ENCODE measurements around the gene POLD1. TPM values are rescaled to one million over a fixed set of nuclear protein-coding genes. Genes with fewer than 3 reads are reported as not detected.

The POLD1 gene
- total RNA-seq, 1 donor from 2014 or later: 18.9 TPM

- FAIRE-seq (no peak), DNase-seq (ENCODE audit: low read depth) (no peak)
- H3K27me3 Mint-ChIP-seq (ENCODE audit: low read depth, unreplicated experiment): no peaks in the 10 kb centered on the region
- TF ChIP-seq CTCF (IDR thresholded peaks at IDR 0.05; ENCODE audit: insufficient read depth, low read depth, low read length) (no peak), EZH2 (IDR thresholded peaks at IDR 0.05; ENCODE audit: insufficient read depth, low read length) (no peak)
- no peaks in the 10 kb centered on the region for H3K9me3 ChIP-seq (ENCODE audit: insufficient read depth, low read depth, low read length)
- no peaks in the 10 kb centered on the region for H3K79me2 ChIP-seq (ENCODE audit: insufficient read depth, low read length)
- no peak overlapping the region for H3K4me3 ChIP-seq (ENCODE audit: insufficient read depth, low read depth, low read length)
- no peaks in the 10 kb centered on the region for H3K36me3 ChIP-seq (ENCODE audit: insufficient read depth, low read length)
- H3K9ac ChIP-seq (ENCODE audit: low read length): no peak overlapping the region
- no peak overlapping the region for H3K4me2 ChIP-seq (ENCODE audit: low read length)
- no peak overlapping the region for H3K4me3 Mint-ChIP-seq (ENCODE audit: unreplicated experiment)
- peaks cover 13% of the 10 kb centered on the region for H3K9me3 Mint-ChIP-seq (ENCODE audit: unreplicated experiment)
- no peaks in the 10 kb centered on the region for H3K27me3 ChIP-seq (ENCODE audit: insufficient read depth, low read length)
- H3K4me1 ChIP-seq (ENCODE audit: insufficient read depth, low read length): no peaks in the 10 kb centered on the region
- no peaks in the 10 kb centered on the region for H3K4me1 Mint-ChIP-seq (ENCODE audit: low read depth, unreplicated experiment)
- H3K27ac ChIP-seq (ENCODE audit: low read depth, low read length): no peak overlapping the region
- H2AFZ ChIP-seq (ENCODE audit: low read depth, low read length): no peak overlapping the region
- H3K36me3 Mint-ChIP-seq (ENCODE audit: low read depth, unreplicated experiment): no peaks in the 10 kb centered on the region
- no peaks in the 10 kb centered on the region for H4K20me1 ChIP-seq (ENCODE audit: insufficient read depth, low read length)
- H3K27ac Mint-ChIP-seq (ENCODE audit: unreplicated experiment): no peak overlapping the region
These were observed 69.1 kb downstream of the POLD1 start for GRCh38 chr19:50453243-50453642.

- no peaks in the 10 kb centered on the region for H4K20me1 ChIP-seq (ENCODE audit: insufficient read depth, low read length)
- H3K27ac ChIP-seq (ENCODE audit: low read depth, low read length): no peak overlapping the region
- Mint-ChIP-seq H3K9me3 (ENCODE audit: unreplicated experiment) (peaks cover 10% of the 10 kb centered on the region), H3K27me3 (ENCODE audit: low read depth, unreplicated experiment) (peaks cover 2% of the 10 kb centered on the region), H3K4me3 (ENCODE audit: unreplicated experiment) (no peak overlapping the region), H3K4me1 (ENCODE audit: low read depth, unreplicated experiment) (no peaks in the 10 kb centered on the region), H3K27ac (ENCODE audit: unreplicated experiment) (no peak overlapping the region), H3K36me3 (ENCODE audit: low read depth, unreplicated experiment) (no peaks in the 10 kb centered on the region)
- peaks cover 5% of the 10 kb centered on the region for H3K4me1 ChIP-seq (ENCODE audit: insufficient read depth, low read length)
- TF ChIP-seq CTCF (IDR thresholded peaks at IDR 0.05; ENCODE audit: insufficient read depth, low read depth, low read length): no peak
- TF ChIP-seq EZH2 (IDR thresholded peaks at IDR 0.05; ENCODE audit: insufficient read depth, low read length): no peak
- no peak overlapping the region for H3K9ac ChIP-seq (ENCODE audit: low read length)
- H3K36me3 ChIP-seq (ENCODE audit: insufficient read depth, low read length): no peaks in the 10 kb centered on the region
- H3K4me3 ChIP-seq (ENCODE audit: insufficient read depth, low read depth, low read length): no peak overlapping the region
- H3K4me2 ChIP-seq (ENCODE audit: low read length): no peak overlapping the region
- no peak overlapping the region for H2AFZ ChIP-seq (ENCODE audit: low read depth, low read length)
- H3K27me3 ChIP-seq (ENCODE audit: insufficient read depth, low read length): no peaks in the 10 kb centered on the region
- no peak for FAIRE-seq
- H3K9me3 ChIP-seq (ENCODE audit: insufficient read depth, low read depth, low read length): no peaks in the 10 kb centered on the region
- no peak for DNase-seq (ENCODE audit: low read depth)
- H3K79me2 ChIP-seq (ENCODE audit: insufficient read depth, low read length): no peaks in the 10 kb centered on the region
These were observed 71.8 kb downstream of the POLD1 start for GRCh38 chr19:50455992-50456391.

DNA sequence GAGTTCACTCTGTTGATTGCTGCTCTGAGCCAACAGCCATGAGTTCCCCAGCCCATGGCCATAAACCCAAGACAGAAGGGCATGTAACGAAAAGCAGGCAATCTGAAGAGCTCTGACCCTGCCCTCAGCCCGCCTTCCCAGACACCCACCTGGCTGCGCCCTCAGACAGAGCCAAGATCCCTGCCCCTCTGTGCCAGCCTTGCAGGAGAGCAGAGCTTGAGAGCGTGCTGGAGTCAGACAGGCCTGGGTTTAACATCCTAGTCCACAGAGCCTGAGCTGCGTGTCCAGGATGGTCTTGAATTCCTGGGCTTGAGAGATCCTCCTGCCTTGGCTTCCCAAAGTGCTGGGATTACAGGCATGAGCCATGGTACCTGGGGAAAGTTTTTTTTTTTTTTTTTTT is 73.2 kb downstream of the POLD1 start:
- Mint-ChIP-seq H3K9me3 (ENCODE audit: unreplicated experiment) (peaks cover 15% of the 10 kb centered on the region), H3K4me1 (ENCODE audit: low read depth, unreplicated experiment) (no peaks in the 10 kb centered on the region), H3K36me3 (ENCODE audit: low read depth, unreplicated experiment) (no peaks in the 10 kb centered on the region), H3K27ac (ENCODE audit: unreplicated experiment) (no peak overlapping the region), H3K4me3 (ENCODE audit: unreplicated experiment) (no peak overlapping the region), H3K27me3 (ENCODE audit: low read depth, unreplicated experiment) (peaks cover 2% of the 10 kb centered on the region)
- no peaks in the 10 kb centered on the region for H3K27me3 ChIP-seq (ENCODE audit: insufficient read depth, low read length)
- H3K36me3 ChIP-seq (ENCODE audit: insufficient read depth, low read length): no peaks in the 10 kb centered on the region
- DNase-seq (ENCODE audit: low read depth) (no peak), FAIRE-seq (no peak)
- H3K4me1 ChIP-seq (ENCODE audit: insufficient read depth, low read length): peaks cover 5% of the 10 kb centered on the region
- H3K4me2 ChIP-seq (ENCODE audit: low read length): no peak overlapping the region
- no peak overlapping the region for H3K4me3 ChIP-seq (ENCODE audit: insufficient read depth, low read depth, low read length)
- H3K27ac ChIP-seq (ENCODE audit: low read depth, low read length): no peak overlapping the region
- no peaks in the 10 kb centered on the region for H3K79me2 ChIP-seq (ENCODE audit: insufficient read depth, low read length)
- TF ChIP-seq CTCF (IDR thresholded peaks at IDR 0.05; ENCODE audit: insufficient read depth, low read depth, low read length) (no peak), EZH2 (IDR thresholded peaks at IDR 0.05; ENCODE audit: insufficient read depth, low read length) (no peak)
- H3K9ac ChIP-seq (ENCODE audit: low read length): no peak overlapping the region
- H4K20me1 ChIP-seq (ENCODE audit: insufficient read depth, low read length): no peaks in the 10 kb centered on the region
- no peak overlapping the region for H2AFZ ChIP-seq (ENCODE audit: low read depth, low read length)
- no peaks in the 10 kb centered on the region for H3K9me3 ChIP-seq (ENCODE audit: insufficient read depth, low read depth, low read length)

Data from astrocyte (in vitro differentiated cells and primary cell).